ENCODE data around the gene ABCG1.

GRCh38 chr21:42261829-42262200 lies 42.9 kb downstream of the ABCG1 start:
- TF ChIP-seq, protein P1, sequence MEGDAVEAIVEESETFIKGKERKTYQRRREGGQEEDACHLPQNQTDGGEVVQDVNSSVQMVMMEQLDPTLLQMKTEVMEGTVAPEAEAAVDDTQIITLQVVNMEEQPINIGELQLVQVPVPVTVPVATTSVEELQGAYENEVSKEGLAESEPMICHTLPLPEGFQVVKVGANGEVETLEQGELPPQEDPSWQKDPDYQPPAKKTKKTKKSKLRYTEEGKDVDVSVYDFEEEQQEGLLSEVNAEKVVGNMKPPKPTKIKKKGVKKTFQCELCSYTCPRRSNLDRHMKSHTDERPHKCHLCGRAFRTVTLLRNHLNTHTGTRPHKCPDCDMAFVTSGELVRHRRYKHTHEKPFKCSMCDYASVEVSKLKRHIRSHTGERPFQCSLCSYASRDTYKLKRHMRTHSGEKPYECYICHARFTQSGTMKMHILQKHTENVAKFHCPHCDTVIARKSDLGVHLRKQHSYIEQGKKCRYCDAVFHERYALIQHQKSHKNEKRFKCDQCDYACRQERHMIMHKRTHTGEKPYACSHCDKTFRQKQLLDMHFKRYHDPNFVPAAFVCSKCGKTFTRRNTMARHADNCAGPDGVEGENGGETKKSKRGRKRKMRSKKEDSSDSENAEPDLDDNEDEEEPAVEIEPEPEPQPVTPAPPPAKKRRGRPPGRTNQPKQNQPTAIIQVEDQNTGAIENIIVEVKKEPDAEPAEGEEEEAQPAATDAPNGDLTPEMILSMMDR (IDR thresholded peaks at IDR 0.05) = no peak
- TF ChIP-seq EZH2phosphoT487 (IDR thresholded peaks at IDR 0.05) (no peak), EZH2 (IDR thresholded peaks at IDR 0.05) (no peak)
